ENCODE results near the gene TLNRD1.
A peak's percentile ranks its signal among the peaks of the same experiment; 100 is the strongest.

- TF ChIP-seq, protein P1, sequence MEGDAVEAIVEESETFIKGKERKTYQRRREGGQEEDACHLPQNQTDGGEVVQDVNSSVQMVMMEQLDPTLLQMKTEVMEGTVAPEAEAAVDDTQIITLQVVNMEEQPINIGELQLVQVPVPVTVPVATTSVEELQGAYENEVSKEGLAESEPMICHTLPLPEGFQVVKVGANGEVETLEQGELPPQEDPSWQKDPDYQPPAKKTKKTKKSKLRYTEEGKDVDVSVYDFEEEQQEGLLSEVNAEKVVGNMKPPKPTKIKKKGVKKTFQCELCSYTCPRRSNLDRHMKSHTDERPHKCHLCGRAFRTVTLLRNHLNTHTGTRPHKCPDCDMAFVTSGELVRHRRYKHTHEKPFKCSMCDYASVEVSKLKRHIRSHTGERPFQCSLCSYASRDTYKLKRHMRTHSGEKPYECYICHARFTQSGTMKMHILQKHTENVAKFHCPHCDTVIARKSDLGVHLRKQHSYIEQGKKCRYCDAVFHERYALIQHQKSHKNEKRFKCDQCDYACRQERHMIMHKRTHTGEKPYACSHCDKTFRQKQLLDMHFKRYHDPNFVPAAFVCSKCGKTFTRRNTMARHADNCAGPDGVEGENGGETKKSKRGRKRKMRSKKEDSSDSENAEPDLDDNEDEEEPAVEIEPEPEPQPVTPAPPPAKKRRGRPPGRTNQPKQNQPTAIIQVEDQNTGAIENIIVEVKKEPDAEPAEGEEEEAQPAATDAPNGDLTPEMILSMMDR (IDR thresholded peaks at IDR 0.05): no peak
- peak; percentile 80 to 88 for TF ChIP-seq POLR2A (IDR thresholded peaks at IDR 0.05)
Measured at GRCh38 chr15:80989518-80990478, 10.9 kb upstream of the TLNRD1 start, which contains the start of gene MESD.
